GM12865 (cell line): Measurements from ENCODE around the gene C3orf49.
A peak's percentile ranks its signal among the peaks of the same experiment; 100 is the strongest.

Source experiments
- DNase-seq: peaks from one replicate; pipeline ENCODE4 v3.0.0; 2010; ENCODE audit warnings: low read depth
- H3K4me3 ChIP-seq: 2 replicates; pipeline ENCODE4 v1.5.1; 2011; ENCODE audit warnings: mild to moderate bottlenecking, low read depth, low read length, control low read depth
- CTCF ChIP-seq: IDR thresholded peaks from 2 replicates; pipeline ENCODE4 v1.5.1; 2011; ENCODE audit warnings: low read length, control low read depth, low read depth, inconsistent platforms; ENCODE audit not compliant: insufficient read depth; ENCODE audit errors: missing control alignments

C3orf49 gene

GRCh38 chr3:63857311-63857710, 38.2 kb downstream of the C3orf49 start:
- no peak for TF ChIP-seq CTCF
- no peak for DNase-seq
- no peak overlapping the region for H3K4me3 ChIP-seq

GRCh38 chr3:63860776-63861175, 41.7 kb downstream of the C3orf49 start:
- DNase-seq: no peak
- no peak for TF ChIP-seq CTCF
- H3K4me3 ChIP-seq: no peak overlapping the region

- no peak for DNase-seq
- no peak for TF ChIP-seq CTCF
- H3K4me3 ChIP-seq: no peak overlapping the region
Observed at GRCh38 chr3:63861306-63861705, 42.2 kb downstream of the C3orf49 start.

GRCh38 chr3:63862804-63863149, 43.7 kb downstream of the C3orf49 start:
- TF ChIP-seq CTCF: no peak
- peak overlapping the region; percentile 83 for H3K4me3 ChIP-seq
- DNase-seq: peak; percentile 27

- peak; percentile 76 for DNase-seq
- peak within 1 kb of the TSS; percentile 90 for H3K4me3 ChIP-seq
- no peak for TF ChIP-seq CTCF
Observed at GRCh38 chr3:63863150-63864007, 44.3 kb downstream of the C3orf49 start, which contains the start of the genes ATXN7 and THOC7. Gene ATXN7, plus strand, starts transcription at chr3:63863867. Its CDS starts 48,732 bp downstream, at chr3:63912599. Gene THOC7, minus strand, starts transcription at chr3:63863805. Its CDS starts 15 bp downstream, at chr3:63863790.

GRCh38 chr3:63864008-63864964, 45.2 kb downstream of the C3orf49 start:
- no peak for TF ChIP-seq CTCF
- H3K4me3 ChIP-seq: peak overlapping the region; percentile 90
- peak; percentile 50 for DNase-seq
